IPS-20b (cell line): ENCODE measurements around the gene FRMD4A.
"Not testable (repeated sequence)": the region's sequence is repeated elsewhere in the genome, so short reads cannot be mapped to it uniquely, and the experiment has no call there.

Experiments
- H3K27ac ChIP-seq: one replicate; pipeline ENCODE4 v1.5.1; 2013; ENCODE audit warnings: low read length
- H3K27me3 ChIP-seq: 2 replicates; pipeline ENCODE4 v1.6.1; 2013; ENCODE audit warnings: mild to moderate bottlenecking, low read length, inconsistent platforms; ENCODE audit not compliant: insufficient read depth
- H3K36me3 ChIP-seq: 2 replicates; pipeline ENCODE4 v1.6.1; 2013; ENCODE audit warnings: low read depth, mild to moderate bottlenecking, inconsistent platforms, low read length, moderate library complexity; ENCODE audit not compliant: insufficient read depth
- H3K4me1 ChIP-seq: 2 replicates; pipeline ENCODE4 v1.6.1; 2013; ENCODE audit warnings: mild to moderate bottlenecking, control low read depth, inconsistent platforms, low read length, moderate library complexity; ENCODE audit not compliant: insufficient read depth
- H3K4me3 ChIP-seq: 2 replicates; pipeline ENCODE4 v1.5.1; 2013; ENCODE audit warnings: mild to moderate bottlenecking, low read length, inconsistent platforms
- H3K9ac ChIP-seq: 2 replicates; pipeline ENCODE4 v1.6.1; 2013; ENCODE audit warnings: low read depth, mild to moderate bottlenecking, inconsistent platforms, low read length, moderate library complexity
- H3K9me3 ChIP-seq: 2 replicates; pipeline ENCODE4 v1.6.1; 2013; ENCODE audit warnings: mild to moderate bottlenecking, low read depth, low read length, inconsistent platforms; ENCODE audit not compliant: insufficient read depth

Gene FRMD4A

GRCh38 chr10:14250496-14251076 is 80.1 kb downstream of the FRMD4A start:
- Histone ChIP-seq H3K27me3 (no peaks in the 10 kb centered on the region), H3K27ac (no peak overlapping the region), H3K4me1 (no peaks in the 10 kb centered on the region), H3K36me3 (no peaks in the 10 kb centered on the region), H3K9ac (no peak overlapping the region), H3K4me3 (no peak overlapping the region), H3K9me3 (peaks cover 7% of the 10 kb centered on the region; the same call in 1 of the 2 replicates)

- Histone ChIP-seq H3K27me3 (no peaks in the 10 kb centered on the region), H3K4me1 (no peaks in the 10 kb centered on the region; the same call in 1 of the 2 replicates), H3K9me3 (peaks cover 7% of the 10 kb centered on the region; the same call in 1 of the 2 replicates), H3K4me3 (no peak overlapping the region), H3K9ac (no peak overlapping the region), H3K27ac (no peak overlapping the region), H3K36me3 (no peaks in the 10 kb centered on the region)
Measured at GRCh38 chr10:14247377-14248116, 83.2 kb downstream of the FRMD4A start.

- H3K27me3 ChIP-seq: no peaks in the 10 kb centered on the region
- H3K9me3 ChIP-seq: no peaks in the 10 kb centered on the region
- H3K36me3 ChIP-seq: no peaks in the 10 kb centered on the region
- H3K27ac ChIP-seq: no peak overlapping the region
- no peak overlapping the region for H3K9ac ChIP-seq
- peaks cover 8% of the 10 kb centered on the region for H3K4me1 ChIP-seq
- no peak overlapping the region for H3K4me3 ChIP-seq
Measured at GRCh38 chr10:14244801-14245211, 85.9 kb downstream of the FRMD4A start.

GRCh38 chr10:14244147-14244546 is 86.6 kb downstream of the FRMD4A start:
- Histone ChIP-seq H3K9me3 (no peaks in the 10 kb centered on the region), H3K4me1 (peaks cover 9% of the 10 kb centered on the region), H3K4me3 (no peak overlapping the region), H3K27me3 (no peaks in the 10 kb centered on the region), H3K9ac (no peak overlapping the region), H3K36me3 (no peaks in the 10 kb centered on the region), H3K27ac (no peak overlapping the region)

GRCh38 chr10:14243221-14243620 is 87.5 kb downstream of the FRMD4A start:
- no peaks in the 10 kb centered on the region for H3K36me3 ChIP-seq
- no peaks in the 10 kb centered on the region for H3K9me3 ChIP-seq
- no peaks in the 10 kb centered on the region for H3K27me3 ChIP-seq
- H3K4me1 ChIP-seq: peaks cover 9% of the 10 kb centered on the region
- no peak overlapping the region for H3K9ac ChIP-seq
- no peak overlapping the region for H3K27ac ChIP-seq
- no peak overlapping the region for H3K4me3 ChIP-seq

GRCh38 chr10:14241196-14241595 is 89.5 kb downstream of the FRMD4A start:
- Histone ChIP-seq H3K27me3 (no peaks in the 10 kb centered on the region), H3K9me3 (no peaks in the 10 kb centered on the region), H3K27ac (no peak overlapping the region), H3K4me1 (peaks cover 9% of the 10 kb centered on the region), H3K9ac (no peak overlapping the region), H3K36me3 (no peaks in the 10 kb centered on the region), H3K4me3 (peak overlapping the region; percentile 14; the same call in 1 of the 2 replicates)

- Histone ChIP-seq H3K27ac (no peak overlapping the region), H3K4me1 (peaks cover 9% of the 10 kb centered on the region), H3K36me3 (no peaks in the 10 kb centered on the region), H3K4me3 (peak overlapping the region; percentile 14; the same call in 1 of the 2 replicates), H3K9ac (no peak overlapping the region), H3K9me3 (no peaks in the 10 kb centered on the region), H3K27me3 (no peaks in the 10 kb centered on the region)
Measured at GRCh38 chr10:14240253-14241189, 90.2 kb downstream of the FRMD4A start.

- not testable (repeated sequence) for H3K27me3 ChIP-seq, H3K4me3 ChIP-seq, H3K36me3 ChIP-seq, H3K4me1 ChIP-seq, H3K27ac ChIP-seq, H3K9ac ChIP-seq, H3K9me3 ChIP-seq
Measured at GRCh38 chr10:14238659-14239058, 92.1 kb downstream of the FRMD4A start.

- no peaks in the 10 kb centered on the region for H3K36me3 ChIP-seq
- peaks cover 6% of the 10 kb centered on the region; the same call in 1 of the 2 replicates for H3K4me1 ChIP-seq
Measured at GRCh38 chr10:14236341-14236740, 94.4 kb downstream of the FRMD4A start.

GRCh38 chr10:14235566-14236195 is 95.0 kb downstream of the FRMD4A start:
- no peak overlapping the region for H3K9ac ChIP-seq
- no peaks in the 10 kb centered on the region for H3K9me3 ChIP-seq
- H3K27me3 ChIP-seq: no peaks in the 10 kb centered on the region
- no peak overlapping the region for H3K4me3 ChIP-seq
- H3K4me1 ChIP-seq: peaks cover 6% of the 10 kb centered on the region; the same call in 1 of the 2 replicates
- no peaks in the 10 kb centered on the region for H3K36me3 ChIP-seq
- no peak overlapping the region for H3K27ac ChIP-seq

More at GRCh38 chr10:14236341-14236740, 94.4 kb downstream of the FRMD4A start:
- Histone ChIP-seq H3K27me3 (no peaks in the 10 kb centered on the region), H3K4me3 (no peak overlapping the region), H3K9me3 (no peaks in the 10 kb centered on the region), H3K27ac (no peak overlapping the region), H3K9ac (no peak overlapping the region)

GRCh38 chr10:14233566-14233965 is 97.2 kb downstream of the FRMD4A start:
- Histone ChIP-seq H3K4me1 (peaks cover 3% of the 10 kb centered on the region; the same call in 1 of the 2 replicates), H3K27ac (no peak overlapping the region), H3K27me3 (no peaks in the 10 kb centered on the region), H3K9me3 (no peaks in the 10 kb centered on the region), H3K9ac (no peak overlapping the region), H3K36me3 (no peaks in the 10 kb centered on the region), H3K4me3 (no peak overlapping the region)
